ENCODE measurements around the gene AXIN1.
"Not testable (repeated sequence)": the region's sequence is repeated elsewhere in the genome, so short reads cannot be mapped to it uniquely, and the experiment has no call there.

AXIN1 gene

GRCh38 chr16:340370-341091 is 12.0 kb downstream of the AXIN1 start:
- in situ Hi-C loops (cut with MboI; ENCODE audit: low pct_unique_long_range_greater_than_20kb, low sequenced_read_pairs, unreplicated experiment): no loop called here
- TF ChIP-seq CTCF (IDR thresholded peaks at IDR 0.05; ENCODE audit: extremely low read depth, insufficient read depth, missing control alignments): no peak
- no peak for DNase-seq (ENCODE audit: low spot score)

- no peak for DNase-seq (ENCODE audit: low spot score)
- in situ Hi-C loops (cut with MboI; ENCODE audit: low pct_unique_long_range_greater_than_20kb, low sequenced_read_pairs, unreplicated experiment): no loop called here
- no peak for TF ChIP-seq CTCF (IDR thresholded peaks at IDR 0.05; ENCODE audit: extremely low read depth, insufficient read depth, missing control alignments)
Measured at GRCh38 chr16:339680-340079, 12.8 kb downstream of the AXIN1 start.

- TF ChIP-seq CTCF (IDR thresholded peaks at IDR 0.05; ENCODE audit: extremely low read depth, insufficient read depth, missing control alignments): no peak
- in situ Hi-C loops (cut with MboI; ENCODE audit: low pct_unique_long_range_greater_than_20kb, low sequenced_read_pairs, unreplicated experiment): no loop called here
- no peak for DNase-seq (ENCODE audit: low spot score)
Measured at GRCh38 chr16:337975-338575, 14.4 kb downstream of the AXIN1 start.

- no peak for TF ChIP-seq CTCF (IDR thresholded peaks at IDR 0.05; ENCODE audit: extremely low read depth, insufficient read depth, missing control alignments)
- in situ Hi-C loops (cut with MboI; ENCODE audit: low pct_unique_long_range_greater_than_20kb, low sequenced_read_pairs, unreplicated experiment): no loop called here
- no peak for DNase-seq (ENCODE audit: low spot score)
Measured at GRCh38 chr16:337437-337836, 15.1 kb downstream of the AXIN1 start.

- DNase-seq (ENCODE audit: low spot score): no peak
- no peak for TF ChIP-seq CTCF (IDR thresholded peaks at IDR 0.05; ENCODE audit: extremely low read depth, insufficient read depth, missing control alignments)
- in situ Hi-C loops (cut with MboI; ENCODE audit: low pct_unique_long_range_greater_than_20kb, low sequenced_read_pairs, unreplicated experiment): no loop called here
Measured at GRCh38 chr16:336269-336668, 16.3 kb downstream of the AXIN1 start.

- in situ Hi-C loops (cut with MboI; ENCODE audit: low pct_unique_long_range_greater_than_20kb, low sequenced_read_pairs, unreplicated experiment); DNase-seq (ENCODE audit: low spot score): not testable (repeated sequence)
Measured at GRCh38 chr16:334861-335632, 17.5 kb downstream of the AXIN1 start.

GRCh38 chr16:334164-334832 is 18.2 kb downstream of the AXIN1 start:
- DNase-seq (ENCODE audit: low spot score): not testable (repeated sequence)

More at GRCh38 chr16:334164-334832, 18.2 kb downstream of the AXIN1 start:
- in situ Hi-C loops (cut with MboI; ENCODE audit: low pct_unique_long_range_greater_than_20kb, low sequenced_read_pairs, unreplicated experiment): not testable (repeated sequence)
